GM19463 (cell line): Measurements from ENCODE around the gene CABLES2.

ENCODE experiments used
- ATAC-seq: cut with Tn5 transposase; IDR thresholded peaks from one replicate; pipeline ENCODE4 v1.9.1; 2021; ENCODE audit warnings: mild to moderate bottlenecking, moderate library complexity; ENCODE audit not compliant: unreplicated experiment

The CABLES2 gene

GRCh38 chr20:62405981-62406513 lies 1.0 kb downstream of the CABLES2 start:
- ATAC-seq, result no peak

GRCh38 chr20:62405108-62405980 lies 1.7 kb downstream of the CABLES2 start:
- no peak for ATAC-seq

- ATAC-seq, result no peak
Observed at GRCh38 chr20:62404761-62405107, 2.4 kb downstream of the CABLES2 start.

- ATAC-seq, result no peak
Observed at GRCh38 chr20:62404112-62404665, 2.9 kb downstream of the CABLES2 start.

GRCh38 chr20:62403331-62403730 lies 3.8 kb downstream of the CABLES2 start:
- no peak for ATAC-seq

GRCh38 chr20:62402456-62403150 lies 4.5 kb downstream of the CABLES2 start:
- no peak for ATAC-seq

- ATAC-seq, result no peak
Observed at GRCh38 chr20:62401331-62401779, 5.7 kb downstream of the CABLES2 start.

GRCh38 chr20:62400541-62400940 lies 6.5 kb downstream of the CABLES2 start:
- no peak for ATAC-seq

- ATAC-seq, result no peak
Observed at GRCh38 chr20:62400021-62400420, 7.1 kb downstream of the CABLES2 start.

GRCh38 chr20:62398120-62398821 lies 8.8 kb downstream of the CABLES2 start:
- ATAC-seq, result no peak

GRCh38 chr20:62396367-62397239 lies 10.5 kb downstream of the CABLES2 start:
- ATAC-seq, result no peak

GRCh38 chr20:62395311-62396242 lies 11.5 kb downstream of the CABLES2 start:
- no peak for ATAC-seq

GRCh38 chr20:62394248-62395245 lies 12.5 kb downstream of the CABLES2 start:
- no peak for ATAC-seq

GRCh38 chr20:62393830-62394229 lies 13.3 kb downstream of the CABLES2 start:
- no peak for ATAC-seq

GRCh38 chr20:62393335-62393665 lies 13.8 kb downstream of the CABLES2 start:
- ATAC-seq, result no peak

GRCh38 chr20:62392621-62393334 lies 14.3 kb downstream of the CABLES2 start:
- no peak for ATAC-seq

GRCh38 chr20:62392077-62392418 lies 15.0 kb downstream of the CABLES2 start:
- no peak for ATAC-seq
